ENCODE measurements around the gene CBR4.
A peak's percentile ranks its signal among the peaks of the same experiment; 100 is the strongest.

GRCh38 chr4:169010125-169011023 is at the start of gene CBR4:
- TF ChIP-seq FOXP2 (optimal IDR thresholded peaks at IDR 0.05; ENCODE audit: control extremely low read depth, extremely low read length, insufficient read depth) (peak; percentile 65), POLR2AphosphoS5 (IDR thresholded peaks at IDR 0.05; ENCODE audit: borderline replicate concordance, low read depth, low read length) (peak; percentile 82), EZH2 (IDR thresholded peaks at IDR 0.05) (no peak)

All from SK-N-MC (cell line).